OCI-LY7 (cell line): ENCODE measurements around the gene SURF1. TPM values are rescaled to one million over a fixed set of nuclear protein-coding genes. Genes with fewer than 3 reads are reported as not detected.

ENCODE experiments used
- BruUV-seq: library from RNA; stranded (reverse); fragments of 400-500 nt; replicated peaks from 2 replicates; lab custom pipeline; 2021; lab: Mats Ljungman, UMichigan
- CTCF ChIA-PET: fragments of 300-600 bp; sonication (Branson Sonifier 250); formaldehyde crosslinking; loops from one replicate; lab custom pipeline; 2022; ENCODE audit warnings: antibody characterized with exemption; ENCODE audit not compliant: unreplicated experiment; lab: Charles Lee
- POLR2A ChIA-PET: fragments of 300-600 bp; sonication (Branson Sonifier 250); formaldehyde crosslinking; loops from one replicate; lab custom pipeline; 2022; ENCODE audit warnings: antibody characterized with exemption; lab: Charles Lee
- DNase-seq: peaks from one replicate; pipeline ENCODE4 v3.0.0-alpha.2; 2015; ENCODE audit warnings: low spot score
- H2AFZ ChIP-seq: fragments of 200-600 bp; sonication (generic), shearing (Covaris generic); 2 replicates; pipeline ENCODE4 v1.6.1; 2014; ENCODE audit warnings: mild to moderate bottlenecking, antibody characterized with exemption, low read length, moderate library complexity
- H3K27ac ChIP-seq: fragments of 200-600 bp; sonication (generic); 2 replicates; pipeline ENCODE4 v1.5.1; 2014; ENCODE audit warnings: mixed run types, low read depth, mild to moderate bottlenecking, moderate library complexity, low read length, inconsistent platforms; ENCODE audit not compliant: poor library complexity, severe bottlenecking
- H3K36me3 ChIP-seq: fragments of 200-600 bp; sonication (generic); 2 replicates; pipeline ENCODE4 v1.6.1; 2014; ENCODE audit warnings: mild to moderate bottlenecking, antibody characterized with exemption, low read length, moderate library complexity, mixed read lengths; ENCODE audit not compliant: insufficient read depth
- H3K4me1 ChIP-seq: fragments of 200-600 bp; sonication (generic); 2 replicates; pipeline ENCODE4 v1.5.1; 2014; ENCODE audit warnings: mild to moderate bottlenecking, low read length; ENCODE audit not compliant: insufficient read depth, poor library complexity, severe bottlenecking
- H3K4me2 ChIP-seq: fragments of 200-600 bp; sonication (generic); 2 replicates; pipeline ENCODE4 v1.6.1; 2014; ENCODE audit warnings: mild to moderate bottlenecking, low read length
- H3K4me3 ChIP-seq: fragments of 200-600 bp; sonication (generic); 2 replicates; pipeline ENCODE4 v1.5.1; 2014; ENCODE audit warnings: mild to moderate bottlenecking, low read depth, low read length; ENCODE audit not compliant: poor library complexity, severe bottlenecking
- H3K79me2 ChIP-seq: fragments of 200-600 bp; sonication (generic); 2 replicates; pipeline ENCODE4 v1.6.1; 2016; ENCODE audit warnings: low read depth, mild to moderate bottlenecking, low read length, moderate library complexity, mixed read lengths; ENCODE audit not compliant: insufficient read depth
- H3K9me2 ChIP-seq: fragments of 200-600 bp; sonication (generic); 2 replicates; pipeline ENCODE4 v1.6.1; 2016; ENCODE audit warnings: mild to moderate bottlenecking, low read length, mixed read lengths; ENCODE audit not compliant: insufficient read depth
- H3K9me3 ChIP-seq: fragments of 200-600 bp; sonication (generic); 2 replicates; pipeline ENCODE4 v1.6.1; 2014; ENCODE audit warnings: mild to moderate bottlenecking, mixed run types, low read length, mixed read lengths
- H4K20me1 ChIP-seq: fragments of 200-600 bp; sonication (generic); 2 replicates; pipeline ENCODE4 v1.6.1; 2014; ENCODE audit warnings: mild to moderate bottlenecking, antibody characterized with exemption, low read length, moderate library complexity, mixed read lengths; ENCODE audit not compliant: insufficient read depth
- EZH2phosphoT487 ChIP-seq: fragments of 200-600 bp; sonication (generic); IDR thresholded peaks from 2 replicates; pipeline ENCODE4 v1.6.1; 2018; ENCODE audit warnings: low read depth, borderline replicate concordance, mild to moderate bottlenecking, mixed run types, antibody characterized with exemption, low read length, moderate library complexity, mixed read lengths
- intact Hi-C: fragments of 100-400 bp; cut with micrococcal nuclease; formaldehyde crosslinking; loops from one replicate; pipeline ENCODE4 v1.10.0; 2022; ENCODE audit not compliant: unreplicated experiment
- total RNA-seq, 2 experiments: library from RNA; depleted of rRNA in 1 of 2; stranded (reverse); fragments of >200 nt in 1 of 2; shearing (Covaris generic) in 1 of 2; gene quantifications; 2 replicates each; pipeline ENCODE4 v1.2.3, GENCODE V29; 2014 to 2022
- TF ChIP-seq, protein P1 (sequence below): fragments of 200-600 bp; sonication (generic); conservative IDR thresholded peaks from 2 replicates; pipeline ENCODE4 v1.5.1; 2014; ENCODE audit warnings: mild to moderate bottlenecking, antibody characterized with exemption, low read length, moderate library complexity, mixed read lengths

Gene SURF1
- total RNA-seq, 2 experiments from 2014 or later, result 22.9 to 38.9 TPM

- intact Hi-C loops, result loop anchor here (5.0 kb wide), 1 partner anchor 126 kb away; the partner anchor contains the start of gene SLC2A6
Measured at GRCh38 chr9:133351526-133351907, 4.8 kb downstream of the SURF1 start.

DNA sequence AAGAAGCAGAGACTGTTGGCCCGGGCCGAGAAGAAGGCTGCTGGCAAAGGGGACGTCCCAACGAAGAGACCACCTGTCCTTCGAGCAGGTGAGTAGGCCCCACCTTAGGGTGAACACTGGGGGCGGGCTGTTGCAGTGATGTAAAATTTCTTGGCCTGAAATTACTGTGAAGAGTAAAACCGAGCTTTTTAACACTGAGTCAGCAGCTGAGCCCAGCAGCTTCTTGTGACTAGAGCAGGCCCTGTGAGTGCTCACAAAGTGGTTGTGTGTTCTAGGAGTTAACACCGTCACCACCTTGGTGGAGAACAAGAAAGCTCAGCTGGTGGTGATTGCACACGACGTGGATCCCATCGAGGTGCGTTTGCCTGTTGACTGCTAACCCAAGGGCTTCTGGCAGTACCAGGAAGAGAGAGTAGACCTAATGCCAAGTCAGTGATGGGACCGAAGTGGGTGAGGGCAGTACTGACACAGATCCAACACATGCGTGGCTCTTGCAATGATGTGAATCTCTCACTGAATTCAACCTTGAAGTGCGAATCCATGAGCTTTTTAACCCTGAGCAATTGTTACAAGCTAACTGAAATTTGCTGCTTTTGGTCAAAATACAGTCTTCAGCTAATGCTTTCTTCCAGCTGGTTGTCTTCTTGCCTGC lies 6.2 kb downstream of the SURF1 start:
- intact Hi-C loops, result loop anchor here (2.0 to 5.0 kb wide), 3 partner anchors 67 to 137 kb away; partner anchors contain the start of genes REXO4 and SLC2A6
- BruUV-seq, result no TSS peak
- no peak for DNase-seq
- Histone ChIP-seq H4K20me1 (peaks cover 17% of the 10 kb centered on the region), H3K9me3 (no peaks in the 10 kb centered on the region), H3K9me2 (no peaks in the 10 kb centered on the region), H3K27ac (peak overlapping the region; percentile 87), H3K36me3 (peaks cover 75% of the 10 kb centered on the region), H3K4me2 (peak overlapping the region; percentile 99), H3K79me2 (peaks cover 50% of the 10 kb centered on the region), H3K4me1 (peaks cover 54% of the 10 kb centered on the region), H2AFZ (no peak overlapping the region), H3K4me3 (peak overlapping the region; percentile 99)
- TF ChIP-seq, protein P1, sequence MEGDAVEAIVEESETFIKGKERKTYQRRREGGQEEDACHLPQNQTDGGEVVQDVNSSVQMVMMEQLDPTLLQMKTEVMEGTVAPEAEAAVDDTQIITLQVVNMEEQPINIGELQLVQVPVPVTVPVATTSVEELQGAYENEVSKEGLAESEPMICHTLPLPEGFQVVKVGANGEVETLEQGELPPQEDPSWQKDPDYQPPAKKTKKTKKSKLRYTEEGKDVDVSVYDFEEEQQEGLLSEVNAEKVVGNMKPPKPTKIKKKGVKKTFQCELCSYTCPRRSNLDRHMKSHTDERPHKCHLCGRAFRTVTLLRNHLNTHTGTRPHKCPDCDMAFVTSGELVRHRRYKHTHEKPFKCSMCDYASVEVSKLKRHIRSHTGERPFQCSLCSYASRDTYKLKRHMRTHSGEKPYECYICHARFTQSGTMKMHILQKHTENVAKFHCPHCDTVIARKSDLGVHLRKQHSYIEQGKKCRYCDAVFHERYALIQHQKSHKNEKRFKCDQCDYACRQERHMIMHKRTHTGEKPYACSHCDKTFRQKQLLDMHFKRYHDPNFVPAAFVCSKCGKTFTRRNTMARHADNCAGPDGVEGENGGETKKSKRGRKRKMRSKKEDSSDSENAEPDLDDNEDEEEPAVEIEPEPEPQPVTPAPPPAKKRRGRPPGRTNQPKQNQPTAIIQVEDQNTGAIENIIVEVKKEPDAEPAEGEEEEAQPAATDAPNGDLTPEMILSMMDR, result no peak
- TF ChIP-seq EZH2phosphoT487, result no peak
- ChIA-PET POLR2A (interaction anchor here (0.8 kb wide), 1 partner anchor 109 kb away, joined by 4 read pairs; the partner anchor contains the start of gene CACFD1), CTCF (no interaction called here)

More at GRCh38 chr9:133351526-133351907, 4.8 kb downstream of the SURF1 start:
- Histone ChIP-seq H3K27ac (no peak overlapping the region), H3K9me2 (no peaks in the 10 kb centered on the region), H3K4me2 (no peak overlapping the region), H3K36me3 (peaks cover 61% of the 10 kb centered on the region), H2AFZ (no peak overlapping the region), H3K4me1 (peaks cover 50% of the 10 kb centered on the region), H3K9me3 (no peaks in the 10 kb centered on the region), H3K4me3 (no peak overlapping the region), H3K79me2 (peaks cover 45% of the 10 kb centered on the region), H4K20me1 (peaks cover 17% of the 10 kb centered on the region)
- no peak for DNase-seq
- TF ChIP-seq, protein P1, result no peak
- no peak for TF ChIP-seq EZH2phosphoT487
- TSS peak; percentile 23 for BruUV-seq
- ChIA-PET CTCF (no interaction called here), POLR2A (no interaction called here)
